GM23248 (cell line): Measurements from ENCODE around the gene ALG1. TPM values are rescaled to one million over a fixed set of nuclear protein-coding genes. Genes with fewer than 3 reads are reported as not detected.
"Not testable (repeated sequence)": the region's sequence is repeated elsewhere in the genome, so short reads cannot be mapped to it uniquely, and the experiment has no call there.

ENCODE experiments used
- DNase-seq: peaks from one replicate; pipeline ENCODE4 v3.0.0-alpha.2; 2015
- H2AFZ ChIP-seq: fragments of 200-600 bp; sonication (generic); 2 replicates; pipeline ENCODE4 v1.6.1; 2016; ENCODE audit warnings: antibody characterized with exemption
- H3F3A ChIP-seq: fragments of 200-600 bp; sonication (generic); 2 replicates; pipeline ENCODE4 v1.6.1; 2016; ENCODE audit warnings: mild to moderate bottlenecking, antibody characterized with exemption, mixed run types; ENCODE audit not compliant: insufficient read depth
- H3K27ac ChIP-seq: fragments of 200-600 bp; sonication (generic); 2 replicates; pipeline ENCODE4 v1.5.1; 2016; ENCODE audit warnings: mild to moderate bottlenecking
- H3K27me3 ChIP-seq: fragments of 200-600 bp; sonication (generic); replicated peaks from 2 replicates; pipeline ENCODE4 v1.6.1; 2016; ENCODE audit warnings: mild to moderate bottlenecking; ENCODE audit not compliant: insufficient read depth
- H3K36me3 ChIP-seq: fragments of 200-600 bp; sonication (generic); 2 replicates; pipeline ENCODE4 v1.6.1; 2016; ENCODE audit warnings: low read depth, mild to moderate bottlenecking
- H3K4me1 ChIP-seq: fragments of 200-600 bp; sonication (generic); 2 replicates; pipeline ENCODE4 v1.6.1; 2016; ENCODE audit warnings: mild to moderate bottlenecking; ENCODE audit not compliant: insufficient read depth
- H3K4me2 ChIP-seq: fragments of 200-600 bp; sonication (generic); one replicate; pipeline ENCODE4 v1.6.1; 2016; ENCODE audit warnings: mild to moderate bottlenecking; ENCODE audit not compliant: unreplicated experiment
- H3K4me3 ChIP-seq: fragments of 200-600 bp; sonication (generic); 2 replicates; pipeline ENCODE4 v1.5.1; 2016; ENCODE audit warnings: mild to moderate bottlenecking
- H3K79me2 ChIP-seq: fragments of 200-600 bp; sonication (generic); 2 replicates; pipeline ENCODE4 v1.6.1; 2016; ENCODE audit warnings: mild to moderate bottlenecking; ENCODE audit not compliant: insufficient read depth
- H3K9ac ChIP-seq: fragments of 200-600 bp; sonication (generic); 2 replicates; pipeline ENCODE4 v1.6.1; 2016; ENCODE audit warnings: mild to moderate bottlenecking
- H3K9me2 ChIP-seq: fragments of 200-600 bp; sonication (generic); 2 replicates; pipeline ENCODE4 v1.6.1; 2016; ENCODE audit warnings: mixed run types, mild to moderate bottlenecking, moderate library complexity; ENCODE audit not compliant: insufficient read depth
- H3K9me3 ChIP-seq: fragments of 200-600 bp; sonication (generic); one replicate; pipeline ENCODE4 v1.6.1; 2017; ENCODE audit warnings: low read depth
- H4K20me1 ChIP-seq: fragments of 200-600 bp; sonication (generic); 2 replicates; pipeline ENCODE4 v1.6.0; 2016; ENCODE audit not compliant: insufficient read depth
- EZH2 ChIP-seq: fragments of 200-600 bp; sonication (generic); IDR thresholded peaks from 2 replicates; pipeline ENCODE4 v1.6.1; 2018; ENCODE audit warnings: antibody characterized with exemption, mild to moderate bottlenecking; ENCODE audit not compliant: insufficient read depth, poor library complexity, severe bottlenecking
- EZH2phosphoT487 ChIP-seq: fragments of 200-600 bp; sonication (generic); IDR thresholded peaks from 2 replicates; pipeline ENCODE4 v1.6.1; 2018; ENCODE audit warnings: antibody characterized with exemption, moderate library complexity, mild to moderate bottlenecking, low read depth; ENCODE audit not compliant: insufficient read depth
- WGBS, 2 experiments: methylation state at CpG; one replicate each; pipeline ENCODE4 v1.1.6; 2015 to 2017; ENCODE audit warnings: low lambda C conversion rate in 2 of 2, low coverage in 1 of 2; ENCODE audit errors: missing lambda C conversion rate in 2 of 2; 5-methylcytosine and 5-hydroxymethylcytosine counted together
- in situ Hi-C: fragments of 300-500 bp; cut with MboI; formaldehyde crosslinking; loops from 2 replicates; pipeline ENCODE4 v1.15.0; 2020
- polyA plus RNA-seq: library from polyadenylated mRNA; unstranded; fragments of >200 nt; fragmentation: Nextera tagmentation; extraction: Ambion mirVana; gene quantifications from 2 replicates; pipeline ENCODE4 v1.2.1, GENCODE V29; 2016
- total RNA-seq: library from RNA; depleted of rRNA; stranded (reverse); fragments of >200 nt; shearing (Covaris generic); gene quantifications from 2 replicates; pipeline ENCODE4 v1.2.3, GENCODE V29; 2014

The ALG1 gene
- total and polyA plus RNA-seq, 2 experiments from 2014 or later, result 36.5 to 45.4 TPM

GRCh38 chr16:5041600-5042133 lies 30.0 kb upstream of the ALG1 start:
- Histone ChIP-seq H3K9me3 (no peaks in the 10 kb centered on the region), H3K4me2 (no peak overlapping the region), H3K36me3 (no peaks in the 10 kb centered on the region), H3F3A (no peaks in the 10 kb centered on the region), H3K9ac (no peak overlapping the region), H3K9me2 (no peaks in the 10 kb centered on the region), H4K20me1 (no peaks in the 10 kb centered on the region), H3K27me3 (0 out of 2 replicates have a peak, but pooled peaks cover 5% of the 10 kb centered on the region), H3K4me3 (no peak overlapping the region), H3K4me1 (no peaks in the 10 kb centered on the region), H3K27ac (no peak overlapping the region), H2AFZ (no peak overlapping the region), H3K79me2 (no peaks in the 10 kb centered on the region)
- in situ Hi-C loops, result no loop called here
- 76 to 80% methylated on average over 10 to 12 of the region's 12 CpGs for WGBS, 2 experiments
- TF ChIP-seq EZH2, result no peak
- peak; percentile 52 for DNase-seq

DNA sequence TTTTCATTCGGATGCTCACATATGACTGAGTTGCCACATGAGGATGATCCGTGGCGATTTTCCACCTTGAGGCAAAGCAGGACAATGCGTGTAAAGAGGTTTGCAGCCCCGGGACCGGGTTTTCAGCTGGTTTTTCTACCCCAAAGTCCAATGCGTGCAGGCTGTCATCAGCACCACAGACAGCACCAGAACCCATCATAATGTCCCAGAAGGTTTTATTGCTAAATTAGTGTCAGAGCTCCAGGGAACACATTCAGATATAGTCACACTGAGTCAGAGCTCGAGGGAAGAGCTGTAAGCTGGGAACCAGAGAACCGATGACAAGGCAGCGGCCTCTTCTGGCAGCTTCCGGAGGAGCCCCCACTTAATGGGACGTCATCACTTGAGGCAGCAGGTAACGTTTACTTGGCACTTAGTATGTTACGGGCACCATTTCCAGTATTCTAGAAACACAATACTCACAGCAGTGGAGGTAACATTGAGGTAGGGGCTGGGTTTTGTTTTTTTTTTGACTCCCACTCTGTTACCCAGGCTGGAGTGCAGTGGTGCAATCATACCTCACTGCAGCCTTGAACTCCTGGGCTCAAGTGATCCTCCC lies 29.0 kb upstream of the ALG1 start:
- 60 to 68% methylated on average over 14 of the region's 14 CpGs for WGBS, 2 experiments
- no peaks in the 10 kb centered on the region for H4K20me1 ChIP-seq

DNA sequence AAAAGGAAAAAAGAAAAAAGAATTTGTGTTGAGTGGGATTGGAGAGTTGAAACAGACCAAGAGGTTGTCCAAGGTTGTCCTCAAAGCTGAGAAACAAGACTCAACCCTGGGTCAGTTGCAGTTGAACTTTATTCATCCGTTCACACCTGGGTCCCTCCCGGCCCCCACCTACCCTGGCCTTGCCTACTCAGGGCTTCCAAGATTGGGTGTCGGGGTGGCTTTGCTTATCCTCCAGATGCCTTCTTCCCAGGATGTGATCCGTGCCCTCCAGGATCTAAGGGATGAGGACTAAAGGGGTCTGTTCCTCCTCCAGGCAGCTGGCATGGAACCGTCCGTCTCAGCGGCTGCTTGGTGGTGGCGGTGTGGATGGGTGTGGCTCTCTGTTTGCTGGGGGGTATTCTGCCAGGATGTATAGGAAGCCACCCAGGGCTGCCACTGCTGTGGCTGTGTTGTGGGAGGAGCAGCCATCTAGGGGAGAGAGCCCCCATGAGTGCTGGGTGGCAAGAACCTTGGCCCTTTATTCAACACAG lies 27.6 kb upstream of the ALG1 start:
- H3K27ac ChIP-seq, result no peak overlapping the region
- H3K4me3 ChIP-seq, result no peak overlapping the region
- H3K9ac ChIP-seq, result no peak overlapping the region
- in situ Hi-C loops, result no loop called here
- H3F3A ChIP-seq, result no peaks in the 10 kb centered on the region
- H3K4me2 ChIP-seq, result no peak overlapping the region
- H3K9me2 ChIP-seq, result no peaks in the 10 kb centered on the region
- no peaks in the 10 kb centered on the region for H3K79me2 ChIP-seq
- no peak overlapping the region for H2AFZ ChIP-seq
- no peak for DNase-seq
- H3K36me3 ChIP-seq, result no peaks in the 10 kb centered on the region
- WGBS, 2 experiments, result 78 to 79% methylated on average over 8 of the region's 8 CpGs
- H3K27me3 ChIP-seq, result 0 out of 2 replicates have a peak, but pooled peaks cover 5% of the 10 kb centered on the region
- H3K4me1 ChIP-seq, result no peaks in the 10 kb centered on the region
- H3K9me3 ChIP-seq, result no peaks in the 10 kb centered on the region
- no peaks in the 10 kb centered on the region for H4K20me1 ChIP-seq
- no peak for TF ChIP-seq EZH2
- TF ChIP-seq EZH2phosphoT487, result no peak

More for the DNA sequence above, 29.0 kb upstream of the ALG1 start:
- Histone ChIP-seq H3K79me2 (no peaks in the 10 kb centered on the region), H2AFZ (no peak overlapping the region), H3K27ac (no peak overlapping the region), H3K4me2 (no peak overlapping the region), H3K27me3 (0 out of 2 replicates have a peak, but pooled peaks cover 5% of the 10 kb centered on the region), H3K9ac (no peak overlapping the region), H3K4me1 (no peaks in the 10 kb centered on the region), H3K4me3 (no peak overlapping the region), H3K9me2 (no peaks in the 10 kb centered on the region), H3F3A (no peaks in the 10 kb centered on the region), H3K36me3 (no peaks in the 10 kb centered on the region), H3K9me3 (no peaks in the 10 kb centered on the region)
- in situ Hi-C loops, result no loop called here
- peak; percentile 47 for DNase-seq
- TF ChIP-seq EZH2phosphoT487, result no peak
- TF ChIP-seq EZH2, result no peak

GRCh38 chr16:5044581-5044980 lies 27.1 kb upstream of the ALG1 start:
- H2AFZ ChIP-seq, H3K27me3 ChIP-seq, H3K4me1 ChIP-seq, H3K9ac ChIP-seq, in situ Hi-C loops, H3K79me2 ChIP-seq, H3K4me2 ChIP-seq, H3F3A ChIP-seq, H3K36me3 ChIP-seq, DNase-seq, H3K27ac ChIP-seq, H3K9me3 ChIP-seq, H3K9me2 ChIP-seq, H4K20me1 ChIP-seq, H3K4me3 ChIP-seq: not testable (repeated sequence)
- WGBS, 2 experiments, result 77 to 85% methylated on average over 11 of the region's 11 CpGs
